Subcutaneous adipose tissue (tissue), 4 donors: ENCODE data around the gene DSG4. TPM values are rescaled to one million over a fixed set of nuclear protein-coding genes. Genes with fewer than 3 reads are reported as not detected.

ENCODE experiments used
- total RNA-seq, 4 donors: library from RNA; depleted of rRNA; stranded (reverse); fragments of >200 nt; gene quantifications; one replicate each; pipeline ENCODE4 v1.1.0, GENCODE V29; 2016
- TF ChIP-seq, protein P1 (sequence below): fragments of 450-650 bp; IDR thresholded peaks from one replicate; pipeline ENCODE4 v1.5.1; 2016; ENCODE audit warnings: low read depth, mild to moderate bottlenecking, control low read depth, antibody characterized with exemption, moderate library complexity

The DSG4 gene
- total RNA-seq, 4 donors from 2014 or later: not detected

DNA sequence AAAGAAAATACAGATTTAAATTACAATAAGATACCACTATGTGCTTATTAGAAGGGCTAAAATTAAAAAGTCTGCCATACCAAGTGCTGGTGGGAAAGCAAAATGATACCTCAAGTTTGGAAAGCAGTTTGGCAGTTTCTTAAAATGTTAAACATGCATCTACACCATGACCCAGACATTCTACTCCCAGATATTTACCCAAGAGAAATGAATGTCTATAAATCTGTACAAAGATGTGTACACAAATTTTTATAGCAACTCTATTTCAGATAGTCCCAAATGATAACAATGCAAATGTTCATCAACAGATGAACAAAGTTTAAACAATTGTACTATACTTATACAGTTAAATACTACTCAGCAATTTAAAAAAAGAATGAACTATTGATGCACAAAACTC, 7.1 kb upstream of the DSG4 start:
- TF ChIP-seq, protein P1, sequence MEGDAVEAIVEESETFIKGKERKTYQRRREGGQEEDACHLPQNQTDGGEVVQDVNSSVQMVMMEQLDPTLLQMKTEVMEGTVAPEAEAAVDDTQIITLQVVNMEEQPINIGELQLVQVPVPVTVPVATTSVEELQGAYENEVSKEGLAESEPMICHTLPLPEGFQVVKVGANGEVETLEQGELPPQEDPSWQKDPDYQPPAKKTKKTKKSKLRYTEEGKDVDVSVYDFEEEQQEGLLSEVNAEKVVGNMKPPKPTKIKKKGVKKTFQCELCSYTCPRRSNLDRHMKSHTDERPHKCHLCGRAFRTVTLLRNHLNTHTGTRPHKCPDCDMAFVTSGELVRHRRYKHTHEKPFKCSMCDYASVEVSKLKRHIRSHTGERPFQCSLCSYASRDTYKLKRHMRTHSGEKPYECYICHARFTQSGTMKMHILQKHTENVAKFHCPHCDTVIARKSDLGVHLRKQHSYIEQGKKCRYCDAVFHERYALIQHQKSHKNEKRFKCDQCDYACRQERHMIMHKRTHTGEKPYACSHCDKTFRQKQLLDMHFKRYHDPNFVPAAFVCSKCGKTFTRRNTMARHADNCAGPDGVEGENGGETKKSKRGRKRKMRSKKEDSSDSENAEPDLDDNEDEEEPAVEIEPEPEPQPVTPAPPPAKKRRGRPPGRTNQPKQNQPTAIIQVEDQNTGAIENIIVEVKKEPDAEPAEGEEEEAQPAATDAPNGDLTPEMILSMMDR: no peak

DNA sequence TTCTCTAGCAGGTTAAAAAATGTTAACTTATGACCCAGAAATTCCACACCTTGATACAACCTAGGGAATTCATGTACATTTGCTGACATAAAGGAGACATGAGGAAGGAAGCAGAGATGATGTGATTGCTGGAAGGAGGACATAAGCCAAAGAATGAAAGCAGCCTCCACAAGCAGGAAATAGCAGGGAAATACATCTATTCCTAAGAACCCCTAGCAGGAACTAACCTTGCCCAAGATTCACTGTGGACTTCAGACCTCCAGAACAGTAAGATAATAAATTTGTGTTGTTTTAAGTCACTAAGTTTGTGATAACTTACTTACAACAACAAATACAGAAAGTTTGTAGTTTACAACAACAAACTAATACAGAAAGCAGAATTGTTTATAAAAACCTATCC, 4.6 kb upstream of the DSG4 start:
- TF ChIP-seq, protein P1: no peak

- TF ChIP-seq, protein P1: no peak
These were observed 2.9 kb upstream of the DSG4 start for GRCh38 chr18:31373641-31374040.

DNA sequence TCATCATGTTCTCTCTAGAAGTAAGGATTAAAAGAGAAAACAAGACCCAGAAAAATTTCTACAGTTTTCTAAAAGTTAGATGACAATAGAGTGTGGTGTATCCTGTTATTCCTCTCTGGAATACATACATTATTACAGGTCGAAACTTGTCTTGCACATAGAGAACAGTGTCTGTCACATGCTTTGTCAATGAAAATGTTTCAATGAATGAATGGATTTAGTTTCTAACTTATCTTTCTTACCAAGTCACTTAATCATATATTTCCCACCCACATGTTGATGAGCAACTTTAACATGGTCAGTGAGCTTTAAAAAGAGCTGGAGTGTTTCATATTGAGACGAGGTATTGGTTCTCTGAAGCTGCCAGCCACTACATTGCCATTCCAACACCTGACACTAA, 4.3 kb downstream of the DSG4 start:
- TF ChIP-seq, protein P1: no peak

DNA sequence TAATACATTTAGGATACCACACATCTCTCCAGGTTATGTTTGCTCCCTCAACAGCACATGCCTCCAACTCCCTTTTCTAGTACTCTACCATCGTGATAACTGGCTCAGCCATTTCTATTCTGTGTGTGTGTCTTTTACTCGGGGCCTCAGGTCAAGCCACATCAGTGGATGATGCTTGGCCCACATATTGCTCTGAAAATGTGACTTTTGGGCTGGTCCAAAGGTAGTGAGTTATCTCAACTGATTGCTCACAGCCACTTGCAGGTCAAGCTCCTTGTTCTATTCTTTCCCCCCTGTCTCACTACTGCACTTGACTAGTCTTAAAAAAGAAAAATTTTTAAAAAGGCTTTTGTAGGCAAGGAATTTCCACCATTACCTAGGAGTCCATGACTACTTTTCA, 5.5 kb downstream of the DSG4 start:
- TF ChIP-seq, protein P1: no peak

DNA sequence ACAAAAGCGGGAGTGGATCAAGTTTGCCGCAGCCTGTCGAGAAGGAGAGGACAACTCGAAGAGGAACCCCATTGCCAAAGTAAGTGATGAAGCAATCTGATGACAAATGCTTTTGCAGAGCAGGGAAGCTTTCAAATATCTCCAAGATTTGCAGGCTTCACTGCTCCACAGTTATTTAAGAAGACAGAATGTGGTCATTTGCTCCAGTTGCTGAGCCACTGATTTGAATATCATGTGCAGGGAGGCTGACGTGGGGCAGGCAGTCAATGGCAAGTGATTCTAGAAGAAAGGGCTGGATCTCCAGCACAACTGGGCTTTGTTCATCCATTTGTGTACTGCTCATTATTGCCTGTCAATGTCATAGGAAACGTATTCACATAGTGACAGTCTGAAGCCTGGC, 10.2 kb downstream of the DSG4 start:
- TF ChIP-seq, protein P1: no peak

- TF ChIP-seq, protein P1: no peak
These were observed 16.7 kb downstream of the DSG4 start for GRCh38 chr18:31393286-31393685.
